Measurements from ENCODE around the gene GATM. TPM values are rescaled to one million over a fixed set of nuclear protein-coding genes. Genes with fewer than 3 reads are reported as not detected.

The GATM gene
- 0.13 and 0.96 TPM in 2 replicates for total RNA-seq

GRCh38 chr15:45378149-45378912 is at the start of gene GATM:
Gene GATM, minus strand, starts transcription at chr15:45378544. Its CDS starts 91 bp downstream, at chr15:45378453.

Other genes with a start within 250 kb of the GATM start
- gene DUOXA1, start 248.7 kb downstream of the GATM start, total RNA-seq = not detected in 2 replicates
- gene DUOX1, start 248.6 kb downstream of the GATM start, total RNA-seq = not detected in 2 replicates
- 3.2 and 15.4 TPM in 2 replicates for gene SHF, start 190.6 kb downstream of the GATM start, total RNA-seq
- not detected in 2 replicates for gene SLC28A2, start 126.3 kb downstream of the GATM start, total RNA-seq
- gene SLC30A4, start 144.2 kb upstream of the GATM start, total RNA-seq = 5.5 and 7.0 TPM in 2 replicates
- gene BLOC1S6, start 208.8 kb upstream of the GATM start, total RNA-seq = 53.6 and 57.7 TPM in 2 replicates

All from epithelial cell of alveolus of lung (primary cell).